HUES64 (cell line): Measurements from ENCODE around the gene MT1M.
"Not testable (repeated sequence)": the region's sequence is repeated elsewhere in the genome, so short reads cannot be mapped to it uniquely, and the experiment has no call there.

Experiments
- H3K27ac ChIP-seq: 2 replicates; pipeline ENCODE4 v1.7.0; 2013; ENCODE audit warnings: low read depth, low read length, inconsistent platforms
- H3K27me3 ChIP-seq: 2 replicates; pipeline ENCODE4 v1.6.1; 2013; ENCODE audit warnings: mild to moderate bottlenecking, low read length; ENCODE audit not compliant: insufficient read depth
- H3K36me3 ChIP-seq: 2 replicates; pipeline ENCODE4 v1.6.1; 2013; ENCODE audit warnings: mild to moderate bottlenecking, low read length; ENCODE audit not compliant: insufficient read depth
- H3K4me1 ChIP-seq: 2 replicates; pipeline ENCODE4 v1.6.1; 2013; ENCODE audit warnings: mild to moderate bottlenecking, low read length, moderate library complexity; ENCODE audit not compliant: insufficient read depth
- H3K4me3 ChIP-seq: 2 replicates; pipeline ENCODE4 v1.5.1; 2013; ENCODE audit warnings: mild to moderate bottlenecking, low read length, moderate library complexity
- H3K9ac ChIP-seq: 2 replicates; pipeline ENCODE4 v1.6.1; 2013; ENCODE audit warnings: mild to moderate bottlenecking, low read depth, low read length
- H3K9me3 ChIP-seq: 2 replicates; pipeline ENCODE4 v1.6.1; 2013; ENCODE audit warnings: low read depth, low read length; ENCODE audit not compliant: insufficient read depth
- WGBS: fragments of 150-250, 120-280 bp; methylation state at CpG from one replicate; pipeline ENCODE4 v1.1.7; 2013; ENCODE audit warnings: missing lambda C conversion rate; 5-methylcytosine and 5-hydroxymethylcytosine counted together

MT1M gene

GRCh38 chr16:56670620-56670934 is 38.1 kb downstream of the MT1M start:
- Histone ChIP-seq H3K27me3 (peaks cover 99% of the 10 kb centered on the region), H3K9me3 (no peaks in the 10 kb centered on the region), H3K27ac (no peak overlapping the region), H3K9ac (no peak overlapping the region), H3K36me3 (no peaks in the 10 kb centered on the region), H3K4me3 (no peak overlapping the region), H3K4me1 (peaks cover 13% of the 10 kb centered on the region)
- WGBS: 76% methylated on average over 2 of the region's 2 CpGs

DNA sequence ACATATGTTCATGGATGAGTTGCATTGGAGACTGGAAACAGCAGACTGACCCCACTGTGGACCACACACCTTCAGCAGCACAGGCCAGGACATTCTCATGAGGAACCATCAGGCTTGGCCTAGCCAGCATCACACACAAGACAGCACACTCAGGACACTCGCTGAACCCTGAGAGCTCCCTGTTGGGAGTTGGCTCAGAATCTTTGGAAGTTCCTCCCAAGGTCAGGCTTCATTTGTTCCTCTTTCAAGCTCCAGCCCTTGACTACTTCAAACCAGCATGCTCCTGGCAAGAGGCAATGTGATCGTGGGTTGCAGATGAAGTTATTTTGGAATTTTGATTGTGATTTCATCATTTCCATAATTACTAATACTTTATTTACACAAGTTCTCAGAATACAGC is 39.2 kb downstream of the MT1M start:
- 86% methylated on average over 1 of the region's 2 CpGs for WGBS
- peaks cover 99% of the 10 kb centered on the region for H3K27me3 ChIP-seq
- not testable (repeated sequence) for H3K27ac ChIP-seq, H3K4me3 ChIP-seq, H3K36me3 ChIP-seq, H3K9me3 ChIP-seq, H3K9ac ChIP-seq
- H3K4me1 ChIP-seq: peaks cover 13% of the 10 kb centered on the region

DNA sequence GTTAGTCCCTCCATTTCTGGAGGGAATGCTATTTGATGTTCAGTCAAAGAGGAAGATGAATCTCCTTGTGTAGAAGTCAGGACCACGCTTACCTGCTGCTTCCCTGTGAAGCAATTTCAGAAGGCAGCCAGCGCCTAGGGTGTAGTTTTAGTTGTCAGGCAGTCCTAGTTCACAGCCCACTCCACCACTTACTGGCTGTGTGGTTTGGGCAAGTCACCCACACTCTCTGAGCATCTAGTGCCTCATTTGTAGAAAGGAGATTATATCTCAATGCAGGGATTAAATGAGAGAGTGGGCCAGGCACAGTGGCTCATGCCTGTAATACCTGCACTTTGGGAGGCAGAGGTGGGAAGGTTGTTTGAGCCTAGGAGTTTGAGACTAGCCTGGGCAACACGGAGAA is 39.7 kb downstream of the MT1M start:
- not testable (repeated sequence) for H3K4me3 ChIP-seq, H3K9ac ChIP-seq, H3K9me3 ChIP-seq, H3K36me3 ChIP-seq, H3K27ac ChIP-seq
- H3K27me3 ChIP-seq: peaks cover 99% of the 10 kb centered on the region
- 94% methylated on average over 3 of the region's 3 CpGs for WGBS
- peaks cover 13% of the 10 kb centered on the region for H3K4me1 ChIP-seq

DNA sequence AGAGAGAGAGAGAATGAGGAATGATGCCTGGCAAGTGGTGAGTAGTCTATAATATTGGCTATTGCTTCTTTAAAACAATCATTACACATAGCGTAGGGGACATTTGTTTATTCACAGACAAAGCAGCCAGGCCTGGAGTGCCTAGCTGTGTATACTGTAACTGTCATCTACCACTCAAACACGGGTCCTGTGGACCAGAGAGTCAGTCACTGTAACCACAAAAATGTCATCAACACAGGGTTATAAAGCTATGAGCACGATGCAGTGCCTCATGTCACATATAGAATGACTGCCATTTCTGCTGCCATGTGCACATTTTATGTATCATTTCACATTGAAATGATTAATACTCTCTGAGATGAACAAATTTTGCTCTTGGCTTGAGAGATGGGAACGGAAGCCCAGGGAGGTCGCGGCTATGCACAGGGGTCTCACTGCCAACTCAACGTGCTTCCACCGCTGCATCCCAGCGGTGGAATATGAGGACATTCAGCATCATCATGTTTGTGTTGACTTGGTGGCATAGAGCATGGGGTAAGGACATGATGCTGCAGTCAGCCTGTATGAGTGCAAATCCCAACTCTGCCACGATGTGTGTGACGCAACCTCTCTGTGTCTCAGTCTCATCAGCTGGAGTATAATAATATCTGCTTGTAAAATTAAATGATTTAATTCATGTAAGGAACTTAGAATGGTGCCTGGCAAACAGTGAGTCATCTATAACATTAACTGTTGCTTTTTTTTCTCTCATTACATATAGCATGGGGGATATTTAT is 40.5 kb downstream of the MT1M start:
- WGBS: 94% methylated on average over 11 of the region's 11 CpGs
- Histone ChIP-seq H3K27ac (no peak overlapping the region), H3K4me1 (peaks cover 13% of the 10 kb centered on the region), H3K27me3 (peaks cover 99% of the 10 kb centered on the region), H3K4me3 (no peak overlapping the region), H3K36me3 (no peaks in the 10 kb centered on the region), H3K9me3 (no peaks in the 10 kb centered on the region), H3K9ac (no peak overlapping the region)

DNA sequence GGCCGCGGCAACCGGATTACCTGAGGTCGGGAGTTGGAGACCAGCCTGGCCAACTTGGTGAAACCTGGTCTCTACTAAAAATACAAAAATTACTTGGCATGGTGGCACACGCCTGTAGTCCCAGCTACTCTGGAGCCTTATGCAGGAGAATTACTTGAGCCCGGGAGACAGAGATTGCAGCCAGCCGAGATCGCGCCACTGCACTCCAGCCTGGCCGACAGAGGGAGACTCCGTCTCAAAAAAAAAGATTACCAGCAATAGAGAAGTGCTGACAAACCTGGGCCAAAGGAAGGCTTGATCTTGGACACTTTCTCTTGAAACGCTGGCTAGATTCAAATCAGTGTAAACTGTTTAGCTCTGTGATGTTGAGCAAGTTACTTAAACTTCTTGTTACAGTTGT is 41.5 kb downstream of the MT1M start:
- peaks cover 96% of the 10 kb centered on the region for H3K27me3 ChIP-seq
- no peaks in the 10 kb centered on the region for H3K36me3 ChIP-seq
- peaks cover 13% of the 10 kb centered on the region for H3K4me1 ChIP-seq

GRCh38 chr16:56674570-56674969 is 42.1 kb downstream of the MT1M start:
- H3K9ac ChIP-seq, H3K27ac ChIP-seq, H3K4me3 ChIP-seq, H3K36me3 ChIP-seq, H3K9me3 ChIP-seq: not testable (repeated sequence)
- Histone ChIP-seq H3K4me1 (peaks cover 12% of the 10 kb centered on the region), H3K27me3 (peaks cover 96% of the 10 kb centered on the region)
- WGBS: 35% methylated on average over 6 of the region's 6 CpGs

More for the DNA sequence above, 41.5 kb downstream of the MT1M start:
- Histone ChIP-seq H3K9me3 (no peaks in the 10 kb centered on the region), H3K27ac (no peak overlapping the region), H3K4me3 (no peak overlapping the region), H3K9ac (no peak overlapping the region)
- 39% methylated on average over 12 of the region's 12 CpGs for WGBS

DNA sequence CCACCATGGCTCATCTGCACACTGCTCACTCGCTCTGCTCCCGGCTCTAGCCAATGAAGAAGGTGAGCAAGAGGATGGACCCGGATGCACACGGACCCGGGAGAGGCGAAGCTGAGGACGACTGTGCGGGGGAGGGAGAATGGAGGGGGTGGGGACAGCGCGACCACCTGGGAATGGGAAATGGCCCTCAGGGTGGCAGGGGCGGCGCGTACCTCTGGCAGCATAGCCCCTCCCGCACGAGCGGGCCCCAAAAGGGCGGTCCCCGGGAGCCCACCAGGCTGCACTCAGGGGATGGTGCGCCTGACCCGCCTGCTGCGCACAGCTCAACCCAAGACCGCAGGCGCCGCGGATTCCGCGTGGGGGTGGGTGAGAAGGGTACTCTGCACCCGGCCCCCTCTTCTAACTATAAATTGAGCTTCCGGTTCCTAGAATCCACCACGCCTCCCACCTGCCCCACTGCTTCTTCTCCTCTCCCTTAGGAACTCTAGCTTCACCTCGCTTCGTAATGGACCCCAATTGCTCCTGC is 43.3 kb downstream of the MT1M start:
- H3K9ac ChIP-seq: peak overlapping the region; percentile 45
- H3K4me1 ChIP-seq: peaks cover 5% of the 10 kb centered on the region; the same call in 1 of the 2 replicates
- H3K9me3 ChIP-seq: no peaks in the 10 kb centered on the region
- peak overlapping the region; percentile 55 for H3K4me3 ChIP-seq
- peaks cover 96% of the 10 kb centered on the region for H3K27me3 ChIP-seq
- WGBS: 5% methylated on average over 30 of the region's 32 CpGs
- H3K36me3 ChIP-seq: no peaks in the 10 kb centered on the region
- no peak overlapping the region; the same call in 1 of the 2 replicates for H3K27ac ChIP-seq

- WGBS: 83% methylated on average over 3 of the region's 3 CpGs
These were observed 45.0 kb downstream of the MT1M start for GRCh38 chr16:56677474-56677873.

DNA sequence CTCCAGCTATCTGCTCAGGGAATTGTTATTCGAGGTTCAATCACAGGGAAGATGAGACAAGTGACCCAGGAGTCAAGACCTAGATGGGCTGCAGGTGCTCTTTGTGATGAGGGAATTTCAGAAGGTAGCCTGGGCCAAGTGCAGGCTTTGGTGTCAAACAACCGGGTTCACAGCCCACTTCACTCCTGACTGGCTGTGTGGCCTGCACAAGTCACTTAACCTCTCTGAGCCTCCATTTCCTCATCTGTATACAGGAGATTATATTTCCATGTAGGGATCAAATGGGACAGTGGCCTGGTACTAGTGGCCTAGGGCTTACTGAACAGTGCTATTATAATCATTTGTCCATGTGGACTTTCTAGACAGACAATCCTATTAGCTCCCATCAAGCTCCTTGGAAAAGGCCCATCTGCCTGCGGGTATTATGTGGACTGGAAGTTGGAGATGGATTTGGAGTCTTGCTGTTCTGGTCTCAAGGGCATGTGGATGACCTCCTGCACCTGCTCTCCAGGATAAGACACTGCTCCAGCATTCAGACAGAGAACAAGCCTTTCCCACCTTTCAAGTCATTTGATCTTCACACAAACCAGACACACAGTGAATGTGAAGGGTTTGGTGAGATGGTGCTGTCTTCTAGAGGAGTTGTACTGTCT is 46.7 kb downstream of the MT1M start:
- Histone ChIP-seq H3K9me3 (no peaks in the 10 kb centered on the region), H3K9ac (no peak overlapping the region), H3K27me3 (peaks cover 92% of the 10 kb centered on the region), H3K27ac (no peak overlapping the region), H3K4me3 (no peak overlapping the region), H3K36me3 (no peaks in the 10 kb centered on the region; the same call in 1 of the 2 replicates), H3K4me1 (peaks cover 23% of the 10 kb centered on the region; the same call in 1 of the 2 replicates)
- 99% methylated on average over 3 of the region's 3 CpGs for WGBS

More at GRCh38 chr16:56677474-56677873, 45.0 kb downstream of the MT1M start:
- no peak overlapping the region for H3K27ac ChIP-seq
- no peak overlapping the region for H3K4me3 ChIP-seq
- peaks cover 12% of the 10 kb centered on the region; the same call in 1 of the 2 replicates for H3K4me1 ChIP-seq
- H3K27me3 ChIP-seq: peaks cover 96% of the 10 kb centered on the region
- no peaks in the 10 kb centered on the region for H3K36me3 ChIP-seq
- no peak overlapping the region for H3K9ac ChIP-seq
- no peaks in the 10 kb centered on the region for H3K9me3 ChIP-seq

DNA sequence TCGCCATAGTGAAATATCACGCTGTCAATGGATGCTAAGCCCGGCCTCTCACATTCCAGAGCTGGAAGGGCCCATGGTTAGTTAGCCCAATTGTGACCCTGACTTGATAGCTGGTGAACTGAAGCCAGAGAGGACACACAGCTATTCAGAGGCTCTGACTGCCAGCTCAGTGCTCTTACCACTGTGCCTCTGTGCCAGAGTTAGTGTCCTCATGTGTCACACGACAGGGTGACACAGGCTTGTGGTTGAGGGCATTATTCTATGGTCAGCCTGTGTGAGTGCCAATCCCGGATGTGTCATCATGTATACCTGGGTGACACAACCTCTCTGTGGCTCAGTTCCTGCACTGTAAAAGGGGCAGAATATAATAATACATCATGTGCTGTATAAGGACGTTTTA is 47.4 kb downstream of the MT1M start:
- H3K9ac ChIP-seq: no peak overlapping the region
- 84% methylated on average over 6 of the region's 6 CpGs for WGBS
- H3K27me3 ChIP-seq: peaks cover 86% of the 10 kb centered on the region
- H3K4me1 ChIP-seq: peaks cover 18% of the 10 kb centered on the region; the same call in 1 of the 2 replicates
- no peaks in the 10 kb centered on the region; the same call in 1 of the 2 replicates for H3K36me3 ChIP-seq
- H3K9me3 ChIP-seq: no peaks in the 10 kb centered on the region
- H3K4me3 ChIP-seq: no peak overlapping the region
- no peak overlapping the region for H3K27ac ChIP-seq

DNA sequence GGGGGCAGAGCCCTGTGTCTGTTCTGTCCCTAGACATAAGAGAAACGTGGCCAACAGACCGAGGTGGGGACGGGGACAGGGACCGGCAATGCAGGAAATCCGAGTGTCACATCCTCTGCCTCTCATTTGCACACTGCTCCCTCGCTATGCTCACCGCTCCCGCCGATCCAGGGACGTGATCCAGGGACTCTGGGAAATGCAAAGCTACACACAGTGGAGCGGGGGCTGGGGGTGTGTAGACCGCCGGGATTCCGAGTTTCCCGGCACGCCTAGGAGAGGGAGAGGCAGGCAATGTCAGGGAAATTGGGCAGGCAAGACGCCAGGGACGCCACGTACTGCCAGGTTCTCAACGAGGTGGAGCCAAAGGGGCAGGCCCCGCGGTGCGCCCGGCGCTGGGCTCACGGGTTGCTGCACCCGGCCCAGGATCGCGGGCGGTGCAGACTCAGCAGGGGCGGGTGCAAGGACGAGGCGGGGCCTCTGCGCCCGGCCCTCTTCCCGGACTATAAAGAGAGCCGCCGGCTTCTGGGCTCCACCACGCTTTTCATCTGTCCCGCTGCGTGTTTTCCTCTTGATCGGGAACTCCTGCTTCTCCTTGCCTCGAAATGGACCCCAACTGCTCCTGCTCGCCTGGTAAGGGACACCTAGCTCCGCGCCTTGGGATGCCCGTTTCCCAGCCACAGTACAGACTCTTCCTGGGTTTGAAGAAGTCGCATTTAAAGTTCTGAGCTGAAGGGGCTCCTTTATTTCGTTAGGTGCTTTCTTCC is 49.7 kb downstream of the MT1M start, which contains the start of gene MT1X:
Gene MT1X, plus strand, starts transcription at position 532 of the 764 bp plus-strand sequence. Its CDS starts 71 bp downstream, at position 603.
- Histone ChIP-seq H3K4me1 (peaks cover 18% of the 10 kb centered on the region; the same call in 1 of the 2 replicates), H3K9ac (peak within 1 kb of the TSS; percentile 55), H3K36me3 (no peaks in the 10 kb centered on the region; the same call in 1 of the 2 replicates), H3K4me3 (peak within 1 kb of the TSS; percentile 69), H3K27me3 (peaks cover 70% of the 10 kb centered on the region), H3K27ac (no peak within 1 kb of the TSS), H3K9me3 (0 out of 2 replicates have a peak, but pooled peaks cover 4% of the 10 kb centered on the region)
- 1% methylated on average over 49 of the region's 49 CpGs for WGBS
